NCI-H524 (cell line): ENCODE measurements around the gene AIF1.

Experiments used
- DNase-seq, 2 experiments: peaks; one replicate each; lab custom pipeline; 2025; lab: John Stamatoyannopoulos, UW

AIF1 gene

DNA sequence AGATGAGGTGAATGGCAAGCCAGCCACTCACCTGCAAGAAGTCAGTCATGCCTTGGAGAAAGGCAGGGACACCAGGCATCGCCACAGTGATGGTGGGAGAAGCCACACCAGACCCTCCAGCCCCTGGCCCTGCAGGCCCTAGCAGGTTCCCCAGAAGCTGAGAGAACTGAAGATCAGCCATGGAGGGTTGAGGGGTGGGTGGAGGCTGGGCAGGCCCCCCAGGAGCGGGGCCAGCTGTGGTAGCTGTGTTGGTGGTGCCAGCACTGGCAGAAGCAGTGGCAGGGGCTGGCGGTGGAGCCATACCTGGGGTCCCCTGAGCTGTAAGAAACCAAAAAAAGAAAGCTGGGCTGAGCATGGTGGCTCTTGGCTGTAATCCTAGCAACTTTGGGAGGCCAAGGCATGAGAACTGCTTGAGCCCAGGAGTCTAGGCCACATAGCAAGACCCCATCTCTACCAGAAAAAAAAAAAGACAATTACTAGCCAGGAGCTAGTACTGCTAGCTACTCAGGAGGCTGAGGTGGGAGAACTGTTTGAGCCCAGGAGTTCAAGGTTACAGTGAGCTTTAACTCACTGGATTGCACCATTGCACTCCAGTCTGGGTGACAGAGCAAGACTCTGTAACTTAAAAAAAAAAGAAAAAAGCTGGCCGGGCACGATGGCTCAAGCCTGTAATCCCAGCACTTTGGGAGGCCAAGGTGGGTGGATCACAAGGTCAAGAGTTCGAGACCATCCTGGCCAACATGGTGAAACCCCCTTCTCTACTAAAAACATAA is 27.9 kb downstream of the AIF1 start:
- no peak for DNase-seq

DNA sequence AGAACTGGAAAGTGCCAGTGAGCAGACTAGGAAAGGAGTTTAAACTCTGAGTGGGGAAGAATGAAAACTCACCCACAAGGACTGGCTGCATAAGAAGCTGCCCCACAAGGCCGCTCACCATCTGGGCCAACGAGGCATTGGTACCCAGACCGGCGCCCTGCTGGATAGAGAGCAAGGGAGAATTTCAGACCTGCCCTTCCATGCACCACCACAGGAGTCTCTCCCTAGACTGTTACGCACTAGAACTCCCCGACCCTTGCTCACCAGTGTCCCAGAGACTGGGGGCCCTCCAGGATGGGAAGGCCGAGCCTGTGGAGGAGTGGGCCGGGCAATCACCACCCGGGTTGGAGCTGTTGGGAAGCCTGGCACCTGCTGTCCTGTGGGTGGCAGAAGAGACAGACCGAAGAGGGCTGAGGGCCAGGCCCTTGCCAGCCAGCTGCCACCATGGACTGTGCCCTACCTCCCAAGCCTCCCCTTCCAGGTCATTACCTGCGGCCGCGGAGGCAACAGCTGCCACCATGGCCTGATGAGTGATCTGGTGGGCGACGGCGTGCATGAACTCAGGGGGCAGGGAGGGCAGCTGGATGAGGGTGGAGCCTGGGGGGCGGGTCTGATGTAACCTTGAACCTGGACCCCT is 28.9 kb downstream of the AIF1 start:
- no peak for DNase-seq

DNA sequence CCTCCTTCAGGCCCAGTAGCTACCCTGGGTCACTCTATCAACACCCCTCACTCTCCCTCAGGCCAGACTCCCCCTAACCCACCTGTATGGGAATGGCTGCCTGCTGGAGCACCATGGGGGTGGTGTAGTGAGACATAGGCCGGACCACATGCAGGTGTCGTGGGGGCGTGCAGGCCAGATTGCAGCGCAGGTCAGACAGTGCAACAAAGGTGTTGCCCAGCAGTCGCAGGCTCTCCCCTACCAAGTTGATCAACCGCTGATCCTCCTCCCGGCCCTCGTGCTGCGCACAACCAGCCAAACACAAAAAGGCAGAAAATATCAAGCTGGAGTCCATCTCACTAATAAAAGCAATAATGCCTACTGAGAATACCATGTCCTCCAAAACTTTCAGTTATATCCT is 30.3 kb downstream of the AIF1 start:
- no peak for DNase-seq

DNA sequence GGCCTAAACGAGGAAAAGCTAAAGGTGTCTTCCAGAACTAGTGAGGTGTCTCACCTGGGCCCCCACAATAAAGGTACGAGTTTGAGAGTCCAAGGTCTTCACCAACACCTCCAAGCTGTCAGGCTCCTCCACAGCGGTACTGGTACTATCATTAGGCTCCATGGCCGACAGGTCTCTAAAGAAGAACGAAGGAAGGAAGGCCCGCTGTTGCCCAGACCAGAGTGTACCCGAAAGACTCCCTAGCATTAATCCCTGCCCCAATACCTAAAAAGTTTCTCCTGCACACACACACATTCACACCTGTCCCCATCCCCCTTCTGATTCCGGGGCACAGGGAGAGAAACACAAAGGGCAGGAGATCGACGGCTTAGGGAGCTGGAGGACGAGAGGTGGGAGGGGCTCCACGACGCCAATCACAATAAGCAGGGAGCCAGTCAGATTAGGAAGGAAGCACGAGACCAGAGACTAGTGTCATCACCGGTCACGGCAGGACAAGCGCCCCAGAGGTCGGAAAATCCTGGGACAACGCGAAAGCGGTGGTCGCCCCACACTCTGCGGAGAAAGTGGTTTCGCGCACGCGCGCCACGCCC is 36.7 kb downstream of the AIF1 start:
- peak; percentile 47 to 58 for DNase-seq

DNA sequence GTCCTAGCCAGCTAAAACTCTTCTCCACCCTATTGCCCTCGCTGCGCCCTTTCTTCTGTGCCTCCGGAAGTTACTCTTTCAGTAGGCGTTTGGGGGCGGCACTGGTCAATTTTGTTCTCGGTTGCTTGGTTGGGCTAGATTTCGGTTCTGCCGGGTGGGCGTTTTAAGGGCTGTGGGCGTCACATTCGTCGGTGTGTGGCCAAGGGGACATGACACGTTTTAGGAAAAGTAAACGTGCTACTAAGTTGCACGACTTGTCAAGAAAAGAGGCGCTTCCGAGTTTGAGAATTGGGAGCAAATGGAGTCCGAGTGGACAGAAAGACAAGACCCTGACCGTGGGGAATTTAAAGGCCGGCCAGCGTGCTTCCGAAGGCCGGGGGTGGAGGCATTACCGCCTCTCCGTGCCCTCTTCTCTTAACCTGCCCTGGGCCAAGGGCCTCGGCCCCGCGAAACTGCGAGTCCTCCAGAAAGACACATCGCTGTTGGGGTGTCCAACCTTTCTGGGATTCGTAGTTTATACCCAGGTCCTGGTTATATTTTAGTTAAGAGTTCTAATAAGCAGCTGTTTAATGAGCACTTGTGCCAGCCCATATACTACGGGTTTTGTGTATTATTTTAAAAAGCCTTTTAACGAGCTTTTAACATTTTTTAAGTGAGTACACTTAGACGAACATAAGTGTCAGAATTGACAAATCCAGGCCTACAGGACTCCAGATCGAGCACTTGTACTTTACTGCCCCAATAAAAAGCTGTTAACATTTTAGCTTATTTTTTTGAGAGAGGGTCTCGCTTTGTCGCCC is 38.1 kb downstream of the AIF1 start:
- peak; percentile 93 to 96 for DNase-seq

DNA sequence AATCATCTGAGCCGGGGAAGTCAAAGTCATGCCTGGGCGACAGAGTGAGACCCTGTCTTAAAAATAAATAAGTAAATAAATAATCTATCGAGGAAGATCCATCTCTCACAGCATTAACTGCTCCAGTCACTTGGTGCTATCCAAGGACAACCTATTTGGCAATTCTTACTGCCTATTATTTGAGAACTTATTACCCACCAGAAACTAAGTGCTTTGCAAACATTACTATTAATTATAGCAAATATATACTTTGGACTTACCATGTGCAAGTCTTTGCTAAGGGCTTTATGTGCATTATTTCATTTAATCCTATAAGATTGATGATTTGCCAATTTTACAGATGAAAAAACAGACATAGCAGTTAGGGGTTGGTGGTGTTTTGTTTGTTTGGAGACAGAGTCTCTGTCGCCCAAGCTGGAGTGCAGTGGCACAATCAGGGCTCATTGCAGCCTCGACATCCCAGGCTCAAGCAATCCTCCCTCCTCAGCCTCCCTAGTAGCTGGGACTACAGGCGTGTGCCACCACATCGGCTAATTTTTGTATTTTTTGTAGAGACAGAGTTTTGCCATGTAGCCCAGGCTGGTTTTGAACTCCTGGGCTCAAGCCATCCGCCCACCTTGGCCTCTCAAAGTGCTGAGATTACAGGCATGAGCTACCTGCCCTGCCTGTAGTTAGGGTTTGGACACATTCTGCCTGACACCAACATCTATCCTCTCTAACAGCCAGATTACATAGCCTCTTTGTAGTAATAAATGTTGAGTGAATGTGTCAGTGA is 39.7 kb downstream of the AIF1 start:
- DNase-seq: no peak

DNA sequence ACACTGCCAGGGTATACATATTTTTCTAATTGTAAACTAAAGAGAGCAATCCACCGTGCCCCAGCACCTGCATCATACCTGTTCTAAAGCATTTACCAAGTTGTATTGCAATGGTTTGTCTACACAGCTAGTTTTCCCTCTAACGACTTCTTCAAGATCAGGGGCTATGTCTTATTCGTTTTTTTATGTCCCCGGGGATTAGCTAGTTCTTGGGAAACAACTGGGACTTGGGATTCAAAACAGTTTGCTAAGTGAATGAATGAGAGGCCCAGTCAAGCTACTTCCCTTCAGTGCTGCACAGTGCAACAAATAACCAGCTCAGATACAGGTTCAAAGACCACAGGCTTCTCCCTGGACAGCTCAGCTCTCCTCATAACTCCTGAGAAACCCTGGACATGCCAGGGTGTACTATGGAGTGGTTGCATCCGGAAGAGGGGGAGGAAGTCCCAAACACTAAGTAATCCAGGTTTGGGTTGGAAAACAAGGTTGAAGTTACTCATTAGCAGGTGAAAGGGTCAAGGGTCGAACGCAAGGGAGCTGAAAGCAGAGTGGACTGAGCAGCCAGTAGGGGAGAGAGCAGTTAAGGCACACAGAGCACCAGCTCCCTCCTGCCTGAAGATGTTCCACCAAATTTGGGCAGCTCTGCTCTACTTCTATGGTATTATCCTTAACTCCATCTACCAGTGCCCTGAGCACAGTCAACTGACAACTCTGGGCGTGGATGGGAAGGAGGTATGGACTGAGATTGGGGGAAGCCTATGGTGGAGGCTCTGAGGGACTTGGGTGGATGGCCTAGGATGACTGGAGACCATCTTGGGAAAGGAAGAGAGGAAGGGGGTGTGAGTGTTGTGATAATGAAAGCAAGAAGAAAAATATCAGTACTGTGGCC is 40.6 kb downstream of the AIF1 start, which contains the start of gene APOM:
TSS of gene APOM (plus strand) at position 546 of the 889 bp plus-strand sequence. CDS start at position 619, 73 bp downstream.
- DNase-seq: no peak

DNA sequence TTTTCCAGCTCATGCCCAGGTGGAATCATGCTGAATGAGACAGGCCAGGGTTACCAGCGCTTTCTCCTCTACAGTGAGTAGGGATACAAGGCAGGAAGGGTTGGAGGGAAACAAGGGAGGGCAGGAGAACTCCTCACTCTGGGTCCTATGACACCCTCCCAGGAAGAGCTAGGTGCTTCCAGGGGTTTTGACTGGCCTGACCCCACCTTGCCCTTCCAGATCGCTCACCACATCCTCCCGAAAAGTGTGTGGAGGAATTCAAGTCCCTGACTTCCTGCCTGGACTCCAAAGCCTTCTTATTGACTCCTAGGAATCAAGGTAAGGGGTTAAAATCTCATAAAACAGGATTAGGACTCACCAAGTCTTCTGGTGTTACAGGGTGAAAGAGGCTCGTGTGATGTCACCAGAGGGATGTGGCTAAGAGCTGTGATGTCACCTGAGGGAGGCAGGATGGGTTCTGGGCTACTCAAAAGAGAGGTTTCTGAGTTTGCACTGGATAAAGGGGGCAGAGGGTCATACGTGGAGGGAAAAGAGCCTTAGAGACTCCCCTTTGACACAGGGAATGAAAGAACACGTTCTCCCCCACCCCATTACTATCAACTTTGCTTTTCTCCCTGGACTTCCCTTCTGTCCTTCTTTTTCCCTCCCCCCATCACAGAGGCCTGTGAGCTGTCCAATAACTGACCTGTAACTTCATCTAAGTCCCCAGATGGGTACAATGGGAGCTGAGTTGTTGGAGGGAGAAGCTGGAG is 42.5 kb downstream of the AIF1 start:
- DNase-seq: no peak

DNA sequence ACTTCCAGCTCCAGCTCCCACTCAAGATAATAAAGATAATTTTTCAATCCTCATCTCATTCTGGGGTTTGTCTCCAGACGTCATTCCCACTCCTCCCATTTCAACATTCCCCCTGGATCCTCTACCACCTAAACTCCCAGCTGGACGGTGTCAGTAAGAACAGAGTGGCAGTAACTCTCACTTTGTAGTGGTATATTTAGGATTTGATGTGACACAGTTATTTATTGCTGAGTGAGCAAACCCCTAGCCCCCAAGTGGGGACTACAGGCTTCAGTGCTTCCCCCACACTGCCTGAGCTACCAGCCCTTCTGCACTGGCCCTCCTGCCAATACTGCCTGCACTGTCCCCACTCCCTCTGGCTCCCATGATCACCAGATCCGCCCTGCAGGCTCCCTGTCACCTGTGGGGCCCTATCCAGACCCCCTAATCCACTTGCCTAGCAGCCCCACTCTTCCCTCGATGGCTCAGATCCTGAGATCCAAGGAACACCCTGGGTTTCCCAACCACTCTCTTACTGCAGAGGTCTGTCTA is 43.2 kb downstream of the AIF1 start:
- no peak for DNase-seq

DNA sequence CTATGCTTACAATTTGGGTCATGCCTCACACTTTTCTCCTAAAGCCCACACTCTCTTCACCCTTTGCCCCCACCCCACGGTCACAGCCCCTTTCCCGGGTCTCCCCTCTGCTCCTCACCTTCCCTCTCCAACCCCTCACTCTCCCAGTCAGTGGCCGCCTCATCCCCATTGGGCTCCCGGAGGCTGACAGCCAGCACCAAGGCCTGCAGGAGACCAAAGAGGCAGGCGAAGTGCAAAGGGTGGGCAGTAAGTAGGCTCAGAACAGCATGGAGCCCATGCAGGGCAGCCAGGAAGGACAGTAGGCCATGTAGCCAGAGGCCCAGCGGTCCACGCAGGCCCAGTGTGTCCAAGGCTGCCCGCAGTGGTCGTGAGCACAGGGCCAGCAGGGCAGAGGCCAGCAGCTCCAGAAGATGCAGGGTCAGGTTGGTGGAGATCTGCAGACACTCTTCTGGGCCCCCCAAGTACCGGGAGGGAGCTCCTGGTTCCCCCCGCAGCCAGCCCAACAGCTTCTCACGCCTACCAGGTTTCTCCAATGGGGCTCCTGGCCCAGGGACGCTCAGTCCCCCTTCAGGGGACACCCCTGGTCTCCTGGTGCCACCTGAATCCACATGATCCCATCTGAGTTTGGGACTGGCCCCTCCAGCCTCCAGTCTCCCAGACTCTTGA is 44.1 kb downstream of the AIF1 start:
- no peak for DNase-seq

DNA sequence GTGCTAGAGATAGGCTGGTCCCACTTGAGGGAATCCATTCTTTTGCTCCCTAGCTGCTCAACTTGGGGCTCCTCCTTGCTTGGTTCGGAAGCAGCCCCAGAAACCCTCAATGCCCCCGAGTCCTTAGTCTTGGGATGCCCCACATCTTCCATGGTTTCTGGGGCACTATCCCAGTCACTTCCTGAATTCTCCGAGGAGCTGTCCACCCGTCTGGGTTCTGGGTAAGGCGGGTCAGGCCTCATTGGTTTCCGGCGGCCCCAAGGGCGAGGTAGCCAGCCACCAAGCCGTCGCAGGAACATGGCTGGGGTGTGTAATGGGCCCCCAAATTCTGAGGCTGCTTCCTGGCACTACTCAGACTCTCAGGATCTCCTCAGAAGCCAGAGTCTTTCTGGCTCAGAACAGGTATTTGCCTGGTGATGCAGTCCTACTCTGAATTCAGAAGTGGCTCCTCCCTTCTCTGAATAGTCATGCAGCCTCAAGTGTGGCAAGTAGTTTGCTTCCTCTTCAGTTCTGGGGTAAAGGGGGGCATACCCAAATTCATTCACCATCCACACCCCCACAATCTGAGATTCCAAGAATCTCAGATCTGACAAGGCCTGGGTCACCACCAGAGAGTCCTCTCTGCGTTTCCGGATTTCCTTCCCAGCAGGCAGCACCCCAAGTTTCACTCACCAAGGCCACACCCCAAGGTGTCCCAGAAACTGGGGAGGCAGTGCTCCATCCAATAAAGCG is 44.8 kb downstream of the AIF1 start:
- DNase-seq: no peak

DNA sequence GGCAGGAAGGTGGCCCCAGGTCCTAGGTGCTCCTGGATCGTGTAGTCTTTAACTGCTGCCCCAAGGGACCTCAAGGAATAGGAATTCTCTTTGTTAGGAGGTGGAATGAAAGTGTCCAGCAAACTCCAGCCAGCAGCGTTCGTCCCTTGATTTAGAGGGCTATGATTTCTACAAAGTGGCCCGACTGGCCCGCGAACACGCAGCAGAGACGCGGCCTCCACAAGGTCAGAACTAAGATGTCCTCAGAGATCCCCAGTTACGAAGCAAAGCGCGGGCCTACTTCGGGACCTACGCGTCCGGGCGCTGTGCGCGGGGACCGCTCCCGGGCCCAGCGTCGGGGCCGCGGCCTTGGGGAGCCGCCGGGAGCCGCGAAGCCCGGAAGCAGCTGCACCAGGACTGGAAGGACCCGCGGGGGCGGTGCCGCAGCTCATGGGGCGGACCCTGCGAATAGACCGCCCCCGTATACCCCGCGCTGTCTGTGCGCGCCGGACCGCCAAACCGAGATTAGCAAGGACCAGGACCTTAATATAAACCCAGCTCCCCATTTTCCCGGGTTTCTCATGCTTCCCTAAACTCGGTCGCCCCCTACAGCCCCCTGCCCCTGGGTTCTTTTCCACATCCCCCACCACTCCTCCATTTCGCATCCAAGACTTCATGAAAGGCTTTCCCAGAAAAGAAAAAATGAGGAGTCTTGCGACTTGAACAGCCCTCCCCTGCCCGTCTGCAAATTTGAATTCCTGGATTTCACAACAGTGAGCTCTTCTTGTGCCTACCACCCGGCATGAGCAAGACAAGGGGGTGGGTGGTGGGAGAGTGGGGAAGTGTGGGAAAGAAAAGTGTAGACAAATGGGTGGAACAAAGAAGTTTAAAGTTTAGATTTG is 45.6 kb downstream of the AIF1 start, which contains the start of gene C6orf47:
TSS of gene C6orf47 (minus strand) at position 398 of the 881 bp plus-strand sequence. CDS start 831 bp downstream, outside the sequence.
- peak; percentile 55 to 82 for DNase-seq

DNA sequence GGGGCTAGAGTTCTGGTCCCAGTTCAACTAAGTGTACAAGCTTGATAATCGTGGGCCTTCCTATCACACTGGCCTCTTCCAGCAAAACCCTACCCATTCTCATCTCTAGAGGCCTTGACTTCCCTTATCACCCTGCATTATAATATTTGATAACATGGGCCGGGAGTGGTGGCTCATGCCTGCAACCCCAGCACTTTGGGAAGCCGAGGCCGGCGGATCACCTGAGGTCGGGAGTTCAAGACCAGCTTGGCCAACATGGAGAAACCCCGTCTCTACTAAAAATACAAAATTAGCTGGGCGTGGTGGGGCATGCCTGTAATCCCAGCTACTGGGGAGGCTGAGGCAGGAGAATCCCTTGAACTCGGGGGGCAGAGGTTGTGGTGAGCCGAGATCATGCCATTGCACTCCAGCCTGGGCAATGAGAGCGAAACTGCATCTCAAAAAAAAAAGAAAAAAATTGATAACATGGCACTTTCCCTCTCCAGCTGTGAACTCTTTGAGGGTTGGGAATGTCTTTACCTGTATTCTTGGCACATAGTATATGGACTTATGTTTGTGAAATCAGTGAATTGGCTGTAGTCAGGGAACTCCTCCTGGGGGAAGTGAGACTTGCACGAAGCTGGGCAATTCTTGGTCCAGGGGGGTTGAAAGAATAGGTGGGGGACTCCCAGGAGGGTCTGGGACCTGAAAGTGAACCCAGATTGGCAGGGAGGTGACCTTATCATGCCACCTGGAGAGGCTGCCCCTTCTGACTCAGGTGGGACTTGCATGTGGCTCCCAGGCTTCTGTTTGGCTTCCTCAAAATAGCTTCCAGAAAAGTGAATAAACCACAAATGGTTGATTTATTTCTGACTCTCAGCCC is 46.5 kb downstream of the AIF1 start:
- no peak for DNase-seq

DNA sequence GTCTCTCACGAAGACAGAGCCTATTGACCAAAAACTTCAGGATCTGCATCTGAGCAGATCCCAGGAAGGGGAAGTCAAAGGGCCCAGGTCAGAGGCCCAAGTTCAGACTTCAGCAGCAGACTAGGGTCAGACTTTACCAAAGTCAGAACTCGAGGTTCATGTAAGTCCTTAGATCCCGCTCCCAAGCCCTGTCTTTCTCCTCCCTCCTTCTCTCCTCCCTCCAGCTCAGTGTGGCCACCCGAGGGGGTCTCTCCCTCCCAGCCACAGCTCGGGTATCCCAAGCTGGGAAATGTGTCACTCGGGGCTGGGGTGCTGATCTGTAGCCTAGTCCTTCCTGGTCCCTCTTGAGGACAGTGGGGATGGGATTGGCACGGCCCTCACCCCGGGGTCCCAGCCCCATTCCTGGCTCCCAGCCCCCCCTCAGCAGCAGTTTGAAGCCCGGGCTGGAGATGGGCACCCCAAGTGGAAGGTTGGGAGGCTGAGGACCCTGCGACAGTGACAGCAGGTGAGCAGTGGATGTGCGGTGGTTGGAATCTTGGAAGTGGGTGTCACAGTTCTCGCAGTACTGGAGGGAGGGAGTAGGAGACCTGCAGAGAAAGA is 47.2 kb downstream of the AIF1 start:
- DNase-seq: no peak

DNA sequence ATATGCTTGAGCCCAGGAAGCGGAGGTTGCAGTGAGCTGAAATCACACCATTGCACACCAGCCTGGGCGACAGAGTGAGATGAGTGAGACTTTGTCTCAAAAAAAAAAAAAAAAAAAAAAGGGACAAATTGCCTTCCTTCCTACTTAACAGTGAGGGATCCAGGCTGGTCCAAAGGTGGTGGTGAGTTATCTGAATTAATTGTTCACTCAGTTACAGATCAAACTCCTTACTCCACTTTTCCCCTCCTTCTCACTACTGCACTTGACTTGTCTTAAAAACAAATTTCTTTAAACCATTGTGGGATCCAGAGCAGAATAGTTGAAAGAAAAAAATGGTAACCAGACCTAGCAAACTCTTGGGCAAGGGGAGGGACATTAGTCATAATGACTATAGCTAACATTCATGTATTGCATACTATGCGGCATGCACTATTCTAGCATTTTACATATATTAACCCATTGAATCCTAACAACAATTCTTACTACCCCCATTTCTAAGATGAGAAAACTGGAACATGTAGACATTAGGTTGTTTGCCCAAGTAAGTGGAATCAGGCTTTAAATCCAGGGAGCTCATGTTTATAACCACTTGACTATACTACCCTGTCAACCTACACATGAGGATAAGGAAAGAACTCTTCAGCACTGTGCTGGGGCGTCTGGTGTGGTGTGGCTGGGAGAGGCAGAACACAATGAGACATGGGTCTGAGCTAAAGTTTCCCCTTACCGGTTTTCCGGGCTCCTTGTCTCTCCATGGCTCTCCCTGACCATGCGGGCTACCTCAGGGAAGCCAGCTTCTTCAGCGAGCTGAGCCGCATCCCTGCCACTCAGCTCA is 48.3 kb downstream of the AIF1 start:
- no peak for DNase-seq
